SK-N-SH (cell line): ENCODE data around the gene DAPK3. TPM values are rescaled to one million over a fixed set of nuclear protein-coding genes. Genes with fewer than 3 reads are reported as not detected.

Experiments used
- CTCF ChIA-PET: fragments of 300-600, 350-600 bp; formaldehyde crosslinking; extraction: SDS; loops from one replicate; lab custom pipeline; 2021; lab: Yijun Ruan, JAX
- POLR2A ChIA-PET: fragments of 350-600 bp; sonication (Branson Sonifier 250); formaldehyde crosslinking; extraction: SDS; loops from one replicate; lab custom pipeline; 2020; ENCODE audit warnings: antibody characterized with exemption, inconsistent platforms; lab: Yijun Ruan, JAX
- DNase-seq: peaks from one replicate; pipeline ENCODE4 v3.0.0; 2012
- H2AFZ ChIP-seq: fragments of 200-600 bp; sonication (generic); 2 replicates; pipeline ENCODE4 v1.8.1; 2016; ENCODE audit warnings: antibody characterized with exemption, mild to moderate bottlenecking, low read depth
- H3F3A ChIP-seq: fragments of 200-600 bp; sonication (generic); replicated peaks from 2 replicates; pipeline ENCODE3; 2016; ENCODE audit warnings: antibody characterized with exemption, mild to moderate bottlenecking; ENCODE audit not compliant: insufficient read depth
- H3K27ac ChIP-seq, 2 experiments: fragments of 200-500 bp in 1 of 2; fragments of 200-600 bp in 1 of 2; sonication (Bioruptor generic) in 1 of 2; sonication (generic), shearing (Covaris generic) in 1 of 2; 2 replicates each; pipeline versions ENCODE4 v1.5.1 to v1.6.1; 2014 to 2016; ENCODE audit warnings: low read depth in 2 of 2, inconsistent platforms in 1 of 2, low read length in 1 of 2, mild to moderate bottlenecking in 1 of 2, mixed read lengths in 1 of 2
- H3K27me3 ChIP-seq: fragments of 200-600 bp; sonication (generic), shearing (Covaris generic); 2 replicates; pipeline ENCODE4 v1.6.1; 2016; ENCODE audit warnings: mixed run types; ENCODE audit not compliant: insufficient read depth
- H3K36me3 ChIP-seq, 2 experiments: fragments of 200-500 bp in 1 of 2; fragments of 200-600 bp in 1 of 2; sonication (Bioruptor generic) in 1 of 2; sonication (generic) in 1 of 2; replicated peaks in 1 of 2; 2 replicates each; pipeline versions ENCODE3 to v1.5.1; 2014 to 2016; ENCODE audit warnings: low read length in 1 of 2, mild to moderate bottlenecking in 1 of 2; ENCODE audit not compliant: insufficient read depth in 2 of 2, control insufficient read depth in 1 of 2
- H3K4me1 ChIP-seq, 2 experiments: fragments of 200-500 bp in 1 of 2; fragments of 200-600 bp in 1 of 2; sonication (Bioruptor generic) in 1 of 2; sonication (generic), shearing (Covaris generic) in 1 of 2; 2 replicates each; pipeline versions ENCODE4 v1.5.1 to v1.6.1; 2014 to 2016; ENCODE audit warnings: low read depth in 1 of 2, low read length in 1 of 2, mixed run types in 1 of 2; ENCODE audit not compliant: insufficient read depth in 2 of 2, control insufficient read depth in 1 of 2
- H3K4me2 ChIP-seq: fragments of 200-600 bp; sonication (generic), shearing (Covaris generic); 2 replicates; pipeline ENCODE4 v1.6.1; 2017; ENCODE audit warnings: mixed run types
- H3K4me3 ChIP-seq, 2 experiments: fragments of 200-500 bp in 1 of 2; fragments of 200-600 bp in 1 of 2; sonication (Bioruptor generic) in 1 of 2; sonication (generic), shearing (Covaris generic) in 1 of 2; 2 replicates each; pipeline versions ENCODE4 v1.5.1 to v1.8.1; 2014 to 2016; ENCODE audit warnings: low read depth in 2 of 2, inconsistent platforms in 1 of 2, low read length in 1 of 2, mild to moderate bottlenecking in 1 of 2, mixed read lengths in 1 of 2, moderate library complexity in 1 of 2
- H3K79me2 ChIP-seq: fragments of 200-600 bp; sonication (generic); 2 replicates; pipeline ENCODE4 v1.8.1; 2017; ENCODE audit warnings: mild to moderate bottlenecking; ENCODE audit not compliant: insufficient read depth
- H3K9ac ChIP-seq: fragments of 200-600 bp; sonication (generic); 2 replicates; pipeline ENCODE4 v1.6.1; 2017; ENCODE audit warnings: mixed run types
- H3K9me2 ChIP-seq: fragments of 200-600 bp; sonication (generic); 2 replicates; pipeline ENCODE4 v1.6.1; 2017; ENCODE audit warnings: mixed run types
- H3K9me3 ChIP-seq: fragments of 200-600 bp; sonication (generic); 2 replicates; pipeline ENCODE4 v1.6.1; 2017; ENCODE audit warnings: mixed run types, mild to moderate bottlenecking, moderate library complexity
- H4K20me1 ChIP-seq: fragments of 200-600 bp; sonication (generic); 2 replicates; pipeline ENCODE4 v1.6.1; 2017; ENCODE audit warnings: mild to moderate bottlenecking, mixed run types; ENCODE audit not compliant: insufficient read depth
- CTCF ChIP-seq: fragments of 200-600 bp; sonication (generic); IDR thresholded peaks from 2 replicates; pipeline ENCODE4 v1.6.1; 2017; ENCODE audit warnings: antibody characterized with exemption, mild to moderate bottlenecking, moderate library complexity
- FOSL2 ChIP-seq: IDR thresholded peaks from 2 replicates; pipeline ENCODE4 v1.4.0; 2012; ENCODE audit warnings: low read depth, mild to moderate bottlenecking, moderate library complexity, borderline replicate concordance
- FOXJ3 ChIP-seq: sonication (generic); formaldehyde crosslinking; IDR thresholded peaks from 2 replicates; pipeline ENCODE4 v1.5.1; 2020; ENCODE audit warnings: mild to moderate bottlenecking, missing genetic modification reagents
- FOXM1 ChIP-seq: IDR thresholded peaks from 2 replicates; pipeline ENCODE4 v1.4.0; 2012; ENCODE audit warnings: low read depth, mild to moderate bottlenecking
- GABPA ChIP-seq: IDR thresholded peaks from 2 replicates; pipeline ENCODE4 v1.4.0; 2012; ENCODE audit warnings: low read depth, mild to moderate bottlenecking
- MEF2A ChIP-seq: IDR thresholded peaks from 2 replicates; pipeline ENCODE4 v1.4.0; 2012; ENCODE audit warnings: low read depth, borderline replicate concordance
- MXI1 ChIP-seq: IDR thresholded peaks from 2 replicates; pipeline ENCODE4 v1.6.1; 2012; ENCODE audit warnings: mild to moderate bottlenecking, low read depth, low read length, improper control_type of control experiment
- NFIC ChIP-seq: IDR thresholded peaks from 2 replicates; pipeline ENCODE4 v1.4.0; 2012; ENCODE audit warnings: borderline replicate concordance
- NRF1 ChIP-seq: IDR thresholded peaks from 2 replicates; pipeline ENCODE4 v1.6.1; 2012; ENCODE audit warnings: low read depth, mild to moderate bottlenecking, low read length
- POLR2AphosphoS5 ChIP-seq: IDR thresholded peaks from 2 replicates; pipeline ENCODE4 v1.6.1; 2012; ENCODE audit warnings: low read depth, low read length
- RAD21 ChIP-seq: IDR thresholded peaks from 2 replicates; pipeline ENCODE4 v1.6.1; 2012; ENCODE audit warnings: mild to moderate bottlenecking, low read length
- RFX5 ChIP-seq: IDR thresholded peaks from 2 replicates; pipeline ENCODE4 v1.6.1; 2012; ENCODE audit warnings: mild to moderate bottlenecking, improper control_type of control experiment, low read length
- SIN3A ChIP-seq: IDR thresholded peaks from 2 replicates; pipeline ENCODE4 v1.6.1; 2012; ENCODE audit warnings: low read depth, mild to moderate bottlenecking, low read length, moderate library complexity, borderline replicate concordance
- SMC3 ChIP-seq: IDR thresholded peaks from 2 replicates; pipeline ENCODE4 v1.6.1; 2012; ENCODE audit warnings: low read depth, low read length, improper control_type of control experiment
- TAF1 ChIP-seq: IDR thresholded peaks from 2 replicates; pipeline ENCODE4 v1.6.1; 2012; ENCODE audit warnings: low read depth, mild to moderate bottlenecking, low read length, moderate library complexity, borderline replicate concordance
- TCF12 ChIP-seq: IDR thresholded peaks from 2 replicates; pipeline ENCODE4 v1.4.0; 2012
- TEAD4 ChIP-seq: IDR thresholded peaks from 2 replicates; pipeline ENCODE4 v1.4.0; 2012; ENCODE audit warnings: mild to moderate bottlenecking, borderline replicate concordance; ENCODE audit not compliant: insufficient read depth
- YY1 ChIP-seq: IDR thresholded peaks from 2 replicates; pipeline ENCODE4 v1.4.0; 2012; ENCODE audit warnings: low read depth, mild to moderate bottlenecking
- ZBTB33 ChIP-seq: IDR thresholded peaks from 2 replicates; pipeline ENCODE4 v1.4.0; 2012; ENCODE audit warnings: low read depth, borderline replicate concordance
- WGBS: methylation state at CpG from one replicate; pipeline ENCODE4 v1.1.6; 2017; ENCODE audit warnings: low lambda C conversion rate; 5-methylcytosine and 5-hydroxymethylcytosine counted together
- polyA plus RNA-seq, 3 experiments: library from polyadenylated mRNA; depleted of rRNA; stranded (reverse); fragments of >200 nt; gene quantifications; 2 replicates each; pipeline ENCODE4 v1.2.3, GENCODE V29; 2012
- TF ChIP-seq, protein P1 (sequence below): fragments of 150-350 bp; IDR thresholded peaks from 2 replicates; pipeline ENCODE4 v1.6.1; 2016; ENCODE audit warnings: mild to moderate bottlenecking, low read depth, low read length

DAPK3 gene
- polyA plus RNA-seq, 1 of the 3 experiments (the other 2 are of a cell fraction) = 142 TPM

DNA sequence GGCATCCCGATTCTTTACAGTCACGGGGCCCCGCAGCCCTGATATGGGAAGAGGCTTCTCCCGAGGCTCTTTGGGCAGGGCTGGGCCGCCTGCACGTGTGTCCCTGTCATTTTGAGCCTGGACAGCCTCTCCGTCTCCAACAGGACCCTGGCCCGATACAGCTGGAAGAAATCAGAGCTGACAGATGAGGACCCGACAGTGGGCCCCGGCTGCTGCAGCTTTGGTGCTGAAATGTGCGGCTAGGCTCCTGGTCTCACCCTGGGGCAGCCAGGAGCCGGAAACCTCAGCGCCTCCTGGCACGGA, 39.9 kb upstream of the DAPK3 start:
- H3K79me2 ChIP-seq = peaks cover 74% of the 10 kb centered on the region

More for the DNA sequence above, 39.9 kb upstream of the DAPK3 start:
- H3K27ac ChIP-seq = no peak overlapping the region
- 82% methylated on average over 13 of the region's 14 CpGs for WGBS
- H2AFZ ChIP-seq = no peak overlapping the region
- H3K9ac ChIP-seq = no peak overlapping the region
- ChIA-PET POLR2A (no interaction called here), CTCF (no interaction called here)
- no peaks in the 10 kb centered on the region for H3F3A ChIP-seq
- no peaks in the 10 kb centered on the region for H3K9me2 ChIP-seq
- H4K20me1 ChIP-seq = peaks cover 70% of the 10 kb centered on the region
- DNase-seq = no peak
- H3K9me3 ChIP-seq = no peaks in the 10 kb centered on the region
- peaks cover 0 to 33% of the 10 kb centered on the region in 2 experiments for H3K36me3 ChIP-seq
- TF ChIP-seq TCF12 = no peak
- TF ChIP-seq RAD21 = no peak
- TF ChIP-seq GABPA = no peak
- no peak for TF ChIP-seq SIN3A
- no peak for TF ChIP-seq NRF1
- TF ChIP-seq TAF1 = no peak
- TF ChIP-seq SMC3 = no peak
- no peak for TF ChIP-seq FOSL2
- TF ChIP-seq, protein P1, sequence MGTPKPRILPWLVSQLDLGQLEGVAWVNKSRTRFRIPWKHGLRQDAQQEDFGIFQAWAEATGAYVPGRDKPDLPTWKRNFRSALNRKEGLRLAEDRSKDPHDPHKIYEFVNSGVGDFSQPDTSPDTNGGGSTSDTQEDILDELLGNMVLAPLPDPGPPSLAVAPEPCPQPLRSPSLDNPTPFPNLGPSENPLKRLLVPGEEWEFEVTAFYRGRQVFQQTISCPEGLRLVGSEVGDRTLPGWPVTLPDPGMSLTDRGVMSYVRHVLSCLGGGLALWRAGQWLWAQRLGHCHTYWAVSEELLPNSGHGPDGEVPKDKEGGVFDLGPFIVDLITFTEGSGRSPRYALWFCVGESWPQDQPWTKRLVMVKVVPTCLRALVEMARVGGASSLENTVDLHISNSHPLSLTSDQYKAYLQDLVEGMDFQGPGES = no peak
- no peak for TF ChIP-seq YY1
- no peak for TF ChIP-seq ZBTB33
- TF ChIP-seq MEF2A = no peak
- TF ChIP-seq NFIC = no peak
- no peak for TF ChIP-seq FOXJ3 (CRISPR knock-in tag)
- no peak for TF ChIP-seq POLR2AphosphoS5
- no peak for TF ChIP-seq FOXM1
- TF ChIP-seq RFX5 = no peak
- no peak for TF ChIP-seq TEAD4
- no peak for TF ChIP-seq CTCF
- TF ChIP-seq MXI1 = no peak
- peaks cover 12 to 40% of the 10 kb centered on the region in 2 experiments; a peak in 3 of 4 replicates for H3K4me1 ChIP-seq
- no peak overlapping the region for H3K4me3 ChIP-seq
- H3K27me3 ChIP-seq = no peaks in the 10 kb centered on the region
- H3K4me2 ChIP-seq = no peak overlapping the region
